ENCODE measurements around the gene HSF2BP. TPM values are rescaled to one million over a fixed set of nuclear protein-coding genes. Genes with fewer than 3 reads are reported as not detected.
A peak's percentile ranks its signal among the peaks of the same experiment; 100 is the strongest.

The HSF2BP gene
- total RNA-seq, 1 donor: 1.8 TPM

GRCh38 chr21:43703035-43703880, 44.0 kb upstream of the HSF2BP start:
- Histone ChIP-seq H3K27me3 (ENCODE audit: insufficient read depth, low read length) (peaks cover 3% of the 10 kb centered on the region), H3K4me2 (ENCODE audit: insufficient read depth, low read length) (no peak overlapping the region), H2AFZ (ENCODE audit: low read length) (peak overlapping the region; percentile 31), H3K4me3 (ENCODE audit: insufficient read depth, low read length) (no peak overlapping the region), H3K79me2 (ENCODE audit: insufficient read depth, low read length) (no peaks in the 10 kb centered on the region), H3K27ac (ENCODE audit: low read depth, low read length) (no peak overlapping the region), H4K20me1 (ENCODE audit: insufficient read depth, low read length) (no peaks in the 10 kb centered on the region), H3K4me1 (ENCODE audit: insufficient read depth, low read length) (peaks cover 6% of the 10 kb centered on the region), H3K9me3 (ENCODE audit: low read depth, low read length) (no peaks in the 10 kb centered on the region), H3K36me3 (ENCODE audit: insufficient read depth, low read length) (no peaks in the 10 kb centered on the region)
- DNase-seq (ENCODE audit: insufficient read length, low spot score, missing footprints): peak; percentile 79
- TF ChIP-seq CTCF (IDR thresholded peaks at IDR 0.05; ENCODE audit: extremely low read depth, low read depth, low read length): no peak

- H3K27ac ChIP-seq (ENCODE audit: low read depth, low read length): no peak overlapping the region
- no peak overlapping the region for H3K4me2 ChIP-seq (ENCODE audit: insufficient read depth, low read length)
- H3K27me3 ChIP-seq (ENCODE audit: insufficient read depth, low read length): peaks cover 3% of the 10 kb centered on the region
- no peaks in the 10 kb centered on the region for H4K20me1 ChIP-seq (ENCODE audit: insufficient read depth, low read length)
- H3K36me3 ChIP-seq (ENCODE audit: insufficient read depth, low read length): no peaks in the 10 kb centered on the region
- H3K79me2 ChIP-seq (ENCODE audit: insufficient read depth, low read length): no peaks in the 10 kb centered on the region
- no peaks in the 10 kb centered on the region for H3K9me3 ChIP-seq (ENCODE audit: low read depth, low read length)
- peaks cover 6% of the 10 kb centered on the region for H3K4me1 ChIP-seq (ENCODE audit: insufficient read depth, low read length)
- no peak overlapping the region for H3K4me3 ChIP-seq (ENCODE audit: insufficient read depth, low read length)
- DNase-seq (ENCODE audit: insufficient read length, low spot score, missing footprints): peak; percentile 62
- no peak for TF ChIP-seq CTCF (IDR thresholded peaks at IDR 0.05; ENCODE audit: extremely low read depth, low read depth, low read length)
- H2AFZ ChIP-seq (ENCODE audit: low read length): no peak overlapping the region
Observed at GRCh38 chr21:43702785-43703034, 43.4 kb upstream of the HSF2BP start.

GRCh38 chr21:43701936-43702784, 42.9 kb upstream of the HSF2BP start:
- H2AFZ ChIP-seq (ENCODE audit: low read length): no peak overlapping the region
- H3K9me3 ChIP-seq (ENCODE audit: low read depth, low read length): no peaks in the 10 kb centered on the region
- peak; percentile 29 for DNase-seq (ENCODE audit: insufficient read length, low spot score, missing footprints)
- peaks cover 3% of the 10 kb centered on the region for H3K27me3 ChIP-seq (ENCODE audit: insufficient read depth, low read length)
- no peak for TF ChIP-seq CTCF (IDR thresholded peaks at IDR 0.05; ENCODE audit: extremely low read depth, low read depth, low read length)
- H4K20me1 ChIP-seq (ENCODE audit: insufficient read depth, low read length): no peaks in the 10 kb centered on the region
- no peaks in the 10 kb centered on the region for H3K36me3 ChIP-seq (ENCODE audit: insufficient read depth, low read length)
- no peak overlapping the region for H3K4me3 ChIP-seq (ENCODE audit: insufficient read depth, low read length)
- H3K4me2 ChIP-seq (ENCODE audit: insufficient read depth, low read length): no peak overlapping the region
- H3K79me2 ChIP-seq (ENCODE audit: insufficient read depth, low read length): no peaks in the 10 kb centered on the region
- H3K4me1 ChIP-seq (ENCODE audit: insufficient read depth, low read length): peaks cover 6% of the 10 kb centered on the region
- H3K27ac ChIP-seq (ENCODE audit: low read depth, low read length): no peak overlapping the region

Data from osteoblast (primary cell).